Subcutaneous abdominal adipose tissue (tissue), 5 donors: ENCODE measurements around the gene CMC1.
A peak's percentile ranks its signal among the peaks of the same experiment; 100 is the strongest.

Experiments used
- H3K27ac ChIP-seq: one replicate; pipeline ENCODE4 v1.7.0; 2013; ENCODE audit warnings: low read depth, mild to moderate bottlenecking, inconsistent platforms, low read length, moderate library complexity
- H3K27me3 ChIP-seq, 5 donors: one replicate each; pipeline ENCODE4 v1.7.0; 2013; ENCODE audit warnings: low read length in 5 of 5, inconsistent platforms in 1 of 5; ENCODE audit not compliant: control insufficient read depth in 5 of 5, insufficient read depth in 4 of 5
- H3K36me3 ChIP-seq, 5 donors: one replicate each; pipeline ENCODE4 v1.7.0; 2013; ENCODE audit warnings: low read length in 5 of 5; ENCODE audit not compliant: control insufficient read depth in 5 of 5, insufficient read depth in 5 of 5
- H3K4me1 ChIP-seq, 5 donors: one replicate each; pipeline ENCODE4 v1.7.0; 2013; ENCODE audit warnings: low read length in 5 of 5, mild to moderate bottlenecking in 3 of 5, moderate library complexity in 1 of 5; ENCODE audit not compliant: control insufficient read depth in 5 of 5, insufficient read depth in 5 of 5
- H3K4me3 ChIP-seq, 5 donors: one replicate each; pipeline ENCODE4 v1.7.0; 2013; ENCODE audit warnings: low read length in 5 of 5, low read depth in 1 of 5
- H3K9ac ChIP-seq, 5 donors: one replicate each; pipeline ENCODE4 v1.7.0; 2013; ENCODE audit warnings: low read length in 5 of 5, mild to moderate bottlenecking in 4 of 5, moderate library complexity in 3 of 5
- H3K9me3 ChIP-seq, 5 donors: one replicate each; pipeline ENCODE4 v1.7.0; 2013; ENCODE audit warnings: low read length in 5 of 5; ENCODE audit not compliant: control insufficient read depth in 5 of 5
- donor health status: healthy.
- donor health status: healthy.
- donor health status: healthy.
- donor health status: healthy.
- donor health status: healthy.

CMC1 gene

DNA sequence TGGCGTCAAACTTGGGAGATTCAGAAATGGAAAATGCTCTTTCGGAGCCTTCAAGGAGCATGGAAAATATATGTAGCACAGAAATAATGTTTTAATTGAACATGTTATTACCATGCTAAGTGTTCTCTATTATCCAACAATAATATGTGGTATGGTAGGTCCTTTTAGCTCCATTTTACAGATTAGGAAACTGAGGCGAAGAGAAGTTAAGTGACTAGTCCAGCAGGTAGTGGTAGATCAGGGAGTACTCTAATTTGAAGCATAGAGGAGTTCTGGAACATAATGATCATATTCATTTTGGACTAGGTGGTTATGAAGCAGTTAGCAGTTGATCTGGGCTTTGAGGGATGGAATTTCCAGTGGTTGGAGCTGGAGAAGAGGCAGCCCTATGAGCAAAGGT, 1.1 kb downstream of the CMC1 start:
- no peaks in the 10 kb centered on the region for H3K27me3 ChIP-seq
- no peaks in the 10 kb centered on the region for H3K9me3 ChIP-seq
- H3K36me3 ChIP-seq, result no peaks in the 10 kb centered on the region
- no peak overlapping the region for H3K27ac ChIP-seq
- H3K4me1 ChIP-seq, result peaks cover 0 to 31% (median 19%) of the 10 kb centered on the region in 5 donors
- H3K9ac ChIP-seq, result peak overlapping the region in 2 of 5 donors; percentile 91 to 95
- H3K4me3 ChIP-seq, result peak overlapping the region; percentile 93 to 97 (median 96)

DNA sequence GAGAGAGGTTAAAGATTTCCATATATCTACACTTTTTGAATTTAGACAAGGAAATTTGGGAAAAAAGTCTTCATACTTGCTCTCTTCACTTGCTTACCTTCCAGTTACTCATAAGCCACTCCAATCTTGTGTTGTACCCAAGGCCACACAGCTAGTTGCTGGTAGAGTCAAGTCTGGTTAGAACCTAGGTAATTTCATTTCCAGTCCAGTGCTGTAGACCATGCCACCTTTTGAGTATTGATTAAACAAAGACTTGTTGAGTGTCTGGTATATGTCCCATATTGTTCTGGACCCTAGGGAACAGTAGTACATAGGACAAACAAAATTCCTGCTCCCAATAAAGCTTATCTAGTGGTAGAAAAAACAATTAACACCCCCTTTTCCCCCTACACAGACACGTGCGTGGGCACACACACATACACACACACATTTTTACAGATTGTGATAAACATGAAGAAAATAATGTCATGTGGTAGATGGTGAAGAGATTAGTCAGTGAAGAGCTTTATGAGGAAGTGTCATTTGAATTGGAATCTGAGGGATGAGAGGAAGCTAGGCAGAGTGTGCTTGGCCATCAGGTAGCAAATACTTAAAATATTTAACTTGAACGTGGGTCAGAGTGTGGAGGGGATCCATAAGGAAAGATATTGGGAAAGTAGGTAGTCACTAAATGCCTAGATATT, 2.1 kb downstream of the CMC1 start:
- H3K36me3 ChIP-seq, result no peaks in the 10 kb centered on the region
- peaks cover 0 to 31% (median 19%) of the 10 kb centered on the region in 5 donors for H3K4me1 ChIP-seq
- no peak overlapping the region for H3K4me3 ChIP-seq
- no peaks in the 10 kb centered on the region for H3K27me3 ChIP-seq
- no peak overlapping the region for H3K27ac ChIP-seq
- no peaks in the 10 kb centered on the region for H3K9me3 ChIP-seq
- no peak overlapping the region for H3K9ac ChIP-seq

DNA sequence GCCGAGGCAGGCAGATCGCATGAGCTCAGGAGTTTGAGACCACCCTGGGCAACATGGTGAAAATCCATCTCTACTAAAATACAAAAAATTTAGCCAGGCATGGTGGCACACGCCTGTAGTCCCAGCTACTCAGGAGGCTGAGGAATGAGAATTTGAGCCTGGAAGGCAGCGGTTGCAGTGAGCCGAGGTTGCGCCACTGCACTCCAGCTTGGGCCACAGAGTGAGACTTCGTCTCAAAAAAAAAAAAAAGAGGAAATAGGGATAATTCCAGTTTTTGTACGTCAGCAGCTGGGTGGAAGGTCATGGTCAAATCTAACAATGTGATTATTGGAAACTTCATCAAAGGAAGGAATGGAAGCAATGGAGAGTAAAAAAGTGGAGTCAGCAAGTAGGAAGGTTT, 3.1 kb downstream of the CMC1 start:
- Histone ChIP-seq H3K27ac (no peak overlapping the region), H3K4me3 (no peak overlapping the region), H3K36me3 (no peaks in the 10 kb centered on the region), H3K9ac (no peak overlapping the region), H3K4me1 (peaks cover 0 to 31% (median 19%) of the 10 kb centered on the region in 5 donors), H3K9me3 (no peaks in the 10 kb centered on the region), H3K27me3 (no peaks in the 10 kb centered on the region)

DNA sequence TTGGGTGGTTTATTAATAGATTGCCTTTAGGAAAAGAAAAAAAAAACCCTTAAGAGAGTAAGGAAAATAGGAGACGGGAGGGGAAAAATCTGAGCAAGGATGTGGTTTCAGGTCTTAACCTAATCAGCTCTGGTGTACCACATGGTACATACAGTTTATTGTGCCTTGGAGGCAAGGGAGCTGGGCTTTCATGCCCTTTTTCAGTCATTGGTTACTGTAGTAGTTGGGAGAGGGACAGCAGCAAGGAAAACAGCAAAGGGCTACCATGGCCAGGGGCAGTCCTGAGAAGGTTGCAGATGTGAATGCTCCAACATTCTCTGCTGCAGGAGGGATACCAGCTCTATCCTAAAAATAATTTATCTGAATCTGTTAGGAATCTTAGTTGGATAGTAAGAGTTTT, 5.9 kb downstream of the CMC1 start:
- H3K27ac ChIP-seq, result no peak overlapping the region
- peaks cover 0 to 18% (median 6%) of the 10 kb centered on the region in 5 donors for H3K4me1 ChIP-seq
- H3K9ac ChIP-seq, result no peak overlapping the region
- H3K4me3 ChIP-seq, result no peak overlapping the region
- H3K36me3 ChIP-seq, result no peaks in the 10 kb centered on the region
- H3K27me3 ChIP-seq, result no peaks in the 10 kb centered on the region
- H3K9me3 ChIP-seq, result no peaks in the 10 kb centered on the region

DNA sequence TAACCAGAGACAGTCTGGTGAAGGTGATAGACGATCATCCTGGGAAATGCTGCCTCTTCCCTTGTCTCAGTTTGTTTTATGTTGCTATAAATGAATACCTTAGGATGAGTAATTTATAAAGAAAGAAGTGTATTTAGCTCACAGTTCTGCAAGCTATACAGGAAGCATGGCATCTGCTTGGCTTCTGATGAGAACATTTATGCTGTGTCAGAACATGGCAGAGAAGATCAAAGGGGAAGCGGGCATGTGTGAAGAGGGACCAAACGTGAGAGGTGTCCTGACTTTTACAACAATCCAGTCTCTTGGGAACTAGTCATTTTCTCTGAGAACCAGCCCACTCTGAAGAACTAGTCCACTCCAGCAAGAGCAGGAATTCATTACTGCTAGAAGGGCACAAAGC, 9.6 kb downstream of the CMC1 start:
- H3K4me1 ChIP-seq, result peaks cover 0 to 2% (median 0%) of the 10 kb centered on the region in 5 donors
- no peaks in the 10 kb centered on the region for H3K9me3 ChIP-seq
- no peak overlapping the region for H3K4me3 ChIP-seq
- no peaks in the 10 kb centered on the region for H3K27me3 ChIP-seq
- no peak overlapping the region for H3K9ac ChIP-seq
- no peak overlapping the region for H3K27ac ChIP-seq
- no peaks in the 10 kb centered on the region for H3K36me3 ChIP-seq

DNA sequence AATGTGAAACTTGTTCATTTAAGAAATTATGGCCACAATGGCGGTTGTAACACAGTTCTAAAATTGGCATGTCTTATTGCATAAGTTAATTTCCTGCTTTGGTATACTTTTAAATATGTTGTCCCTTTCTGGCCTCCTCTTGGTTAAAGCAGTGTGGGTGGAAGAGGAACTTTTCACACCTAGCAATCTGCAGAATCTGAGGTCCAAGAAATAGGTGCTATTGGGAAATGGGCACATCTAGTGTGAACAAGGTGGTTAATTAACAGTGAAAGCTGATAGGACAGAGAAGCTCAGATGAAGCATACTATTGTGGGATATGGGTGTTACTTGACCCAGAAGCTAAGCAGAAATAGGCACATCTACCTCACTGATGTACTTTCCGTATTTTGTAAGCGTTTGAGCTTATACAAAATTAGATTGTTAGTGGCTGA, 10.6 kb downstream of the CMC1 start:
- H3K9me3 ChIP-seq, result no peaks in the 10 kb centered on the region
- H3K27ac ChIP-seq, result no peak overlapping the region
- H3K27me3 ChIP-seq, result no peaks in the 10 kb centered on the region
- no peak overlapping the region for H3K4me3 ChIP-seq
- peaks cover 0 to 2% (median 0%) of the 10 kb centered on the region in 5 donors for H3K4me1 ChIP-seq
- no peaks in the 10 kb centered on the region for H3K36me3 ChIP-seq
- H3K9ac ChIP-seq, result no peak overlapping the region

DNA sequence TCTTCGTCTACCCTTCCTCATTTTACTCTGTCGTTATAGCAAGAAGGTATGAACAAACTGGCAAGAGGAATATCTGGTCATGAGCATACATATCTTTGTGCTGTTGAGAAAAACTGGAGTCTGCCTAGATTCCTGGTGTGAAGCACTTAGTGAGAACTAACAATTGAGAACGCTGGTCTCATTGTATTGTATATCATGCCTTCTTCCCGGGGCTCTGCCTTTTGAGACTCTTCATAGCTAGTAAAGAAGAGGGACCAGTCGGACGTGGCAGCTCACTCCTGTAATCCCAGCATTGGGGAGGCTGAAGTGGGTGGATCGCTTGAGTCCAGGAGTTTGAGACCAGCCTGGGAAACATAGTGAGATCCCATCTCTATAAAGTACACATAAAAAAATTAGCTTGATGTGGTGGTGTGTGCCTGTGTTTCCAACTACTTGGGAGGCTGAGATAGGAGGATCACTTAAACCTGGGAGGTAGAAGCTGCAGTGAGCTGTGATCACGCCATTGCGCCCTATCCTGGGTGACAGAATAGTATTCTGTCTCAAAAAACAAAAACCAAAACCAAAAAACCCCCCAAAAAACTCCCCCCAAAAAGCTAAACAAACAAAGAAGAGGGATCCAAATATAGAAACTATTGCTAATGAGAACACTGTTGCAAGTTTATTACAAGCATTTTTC, 11.8 kb downstream of the CMC1 start:
- Histone ChIP-seq H3K4me1 (peaks cover 0 to 2% (median 0%) of the 10 kb centered on the region in 5 donors), H3K9ac (no peak overlapping the region)

DNA sequence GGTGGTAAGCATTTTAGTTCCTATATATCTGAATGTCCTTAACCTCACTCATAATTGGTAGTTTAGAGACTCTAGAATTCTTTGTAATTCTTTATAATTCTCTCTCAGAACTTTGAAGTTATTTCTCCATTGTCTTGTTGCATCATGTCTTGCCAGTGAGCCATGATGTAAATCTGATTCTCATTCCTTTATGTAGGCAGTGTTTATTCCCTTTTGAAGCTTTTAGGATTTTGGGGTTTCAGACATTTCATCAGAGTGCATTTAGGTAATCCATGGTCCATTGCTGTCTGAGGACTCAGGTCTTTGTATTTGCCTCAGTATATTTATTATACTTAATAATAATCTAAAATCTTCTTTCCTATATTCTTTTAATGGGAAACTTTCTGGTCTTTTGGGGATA, 20.6 kb downstream of the CMC1 start:
- Histone ChIP-seq H3K4me3 (no peak overlapping the region), H3K4me1 (no peaks in the 10 kb centered on the region), H3K9ac (no peak overlapping the region), H3K9me3 (no peaks in the 10 kb centered on the region), H3K27me3 (no peaks in the 10 kb centered on the region), H3K36me3 (peaks cover 3 to 14% (median 5%) of the 10 kb centered on the region in 5 donors), H3K27ac (no peak overlapping the region)

More for the DNA sequence above, 11.8 kb downstream of the CMC1 start:
- Histone ChIP-seq H3K27ac (no peak overlapping the region), H3K9me3 (no peaks in the 10 kb centered on the region), H3K27me3 (no peaks in the 10 kb centered on the region), H3K4me3 (no peak overlapping the region), H3K36me3 (no peaks in the 10 kb centered on the region)

DNA sequence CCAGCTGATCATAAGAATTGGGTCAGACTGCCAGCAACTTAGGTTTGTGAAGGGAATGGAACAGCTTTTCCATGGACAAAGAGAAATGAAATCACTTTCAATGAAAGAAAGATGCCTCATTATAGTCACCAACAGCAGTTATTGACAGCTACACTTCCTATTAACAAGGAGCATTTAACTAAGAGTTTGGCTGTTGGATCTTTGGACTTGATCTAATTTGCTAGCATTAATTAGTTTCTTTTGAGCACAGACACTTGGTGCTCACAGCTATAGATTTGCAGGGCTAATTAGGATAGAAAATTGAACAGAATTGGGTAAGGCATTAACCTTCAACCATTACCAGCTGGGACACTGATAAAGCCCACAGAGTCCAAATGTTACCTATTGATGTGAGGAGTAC, 24.2 kb downstream of the CMC1 start:
- Histone ChIP-seq H3K27ac (no peak overlapping the region), H3K4me3 (no peak overlapping the region), H3K4me1 (peaks cover 0 to 3% (median 0%) of the 10 kb centered on the region in 5 donors), H3K27me3 (no peaks in the 10 kb centered on the region), H3K9ac (no peak overlapping the region), H3K9me3 (peaks cover 0 to 4% (median 0%) of the 10 kb centered on the region in 5 donors), H3K36me3 (peaks cover 7 to 19% (median 9%) of the 10 kb centered on the region in 5 donors)
